ENCODE measurements around the gene RAB13.

RAB13 gene

GRCh38 chr1:153977250-153978240 lies 8.6 kb downstream of the RAB13 start, which contains the start of gene JTB:
Gene JTB, minus strand, starts transcription at chr1:153977674. Its CDS starts 422 bp downstream, at chr1:153977252.
- DNase-seq = peak; percentile 86

- DNase-seq = no peak
Observed at GRCh38 chr1:153976819-153977249, 9.3 kb downstream of the RAB13 start.

GRCh38 chr1:153973525-153973924 lies 12.6 kb downstream of the RAB13 start:
- DNase-seq = no peak

- DNase-seq = no peak
Observed at GRCh38 chr1:153973071-153973470, 13.1 kb downstream of the RAB13 start.

- no peak for DNase-seq
Observed at GRCh38 chr1:153970346-153970745, 15.8 kb downstream of the RAB13 start.

GRCh38 chr1:153968972-153969371 lies 17.2 kb downstream of the RAB13 start:
- no peak for DNase-seq

GRCh38 chr1:153968408-153968807 lies 17.7 kb downstream of the RAB13 start:
- DNase-seq = no peak

GRCh38 chr1:153968000-153968363 lies 18.2 kb downstream of the RAB13 start:
- no peak for DNase-seq

- DNase-seq = peak; percentile 84
Observed at GRCh38 chr1:153967107-153967999, 18.8 kb downstream of the RAB13 start, which contains the start of gene CREB3L4. Gene CREB3L4, plus strand, starts transcription at chr1:153967902. Its CDS starts 624 bp downstream, at chr1:153968526.

GRCh38 chr1:153963850-153964331 lies 22.2 kb downstream of the RAB13 start:
- no peak for DNase-seq

GRCh38 chr1:153963030-153963849 lies 22.9 kb downstream of the RAB13 start, which contains the start of gene SLC39A1:
Gene SLC39A1, minus strand, starts transcription at chr1:153963537. Its CDS starts 822 bp downstream, at chr1:153962715.
- peak; percentile 94 for DNase-seq

GRCh38 chr1:153962088-153963029 lies 23.8 kb downstream of the RAB13 start:
- DNase-seq = no peak

- no peak for DNase-seq
Observed at GRCh38 chr1:153961421-153961820, 24.7 kb downstream of the RAB13 start.

- no peak for DNase-seq
Observed at GRCh38 chr1:153960206-153960605, 25.9 kb downstream of the RAB13 start.

- DNase-seq = no peak
Observed at GRCh38 chr1:153959454-153959853, 26.7 kb downstream of the RAB13 start.

GRCh38 chr1:153958961-153959260 lies 27.2 kb downstream of the RAB13 start:
- no peak for DNase-seq

- peak; percentile 98 for DNase-seq
Observed at GRCh38 chr1:153958111-153958960, 27.8 kb downstream of the RAB13 start, which contains the start of gene CRTC2. Gene CRTC2, minus strand, starts transcription at chr1:153958612. Its CDS starts 115 bp downstream, at chr1:153958497.

- DNase-seq = peak; percentile 43
Observed at GRCh38 chr1:153957744-153958110, 28.4 kb downstream of the RAB13 start.

- no peak for DNase-seq
Observed at GRCh38 chr1:153956997-153957715, 29.0 kb downstream of the RAB13 start.

All from activated naive CD4-positive, alpha-beta T cell treated with Interleukin-2 at 50 U/mL for 16 hours (primary cell).